GM18909 (cell line): ENCODE results near the gene SPNS3.

ENCODE experiments used
- ATAC-seq: cut with Tn5 transposase; IDR thresholded peaks from one replicate; pipeline ENCODE4 v1.9.1; 2021; ENCODE audit warnings: mild to moderate bottlenecking; ENCODE audit not compliant: unreplicated experiment, poor library complexity

The SPNS3 gene

DNA sequence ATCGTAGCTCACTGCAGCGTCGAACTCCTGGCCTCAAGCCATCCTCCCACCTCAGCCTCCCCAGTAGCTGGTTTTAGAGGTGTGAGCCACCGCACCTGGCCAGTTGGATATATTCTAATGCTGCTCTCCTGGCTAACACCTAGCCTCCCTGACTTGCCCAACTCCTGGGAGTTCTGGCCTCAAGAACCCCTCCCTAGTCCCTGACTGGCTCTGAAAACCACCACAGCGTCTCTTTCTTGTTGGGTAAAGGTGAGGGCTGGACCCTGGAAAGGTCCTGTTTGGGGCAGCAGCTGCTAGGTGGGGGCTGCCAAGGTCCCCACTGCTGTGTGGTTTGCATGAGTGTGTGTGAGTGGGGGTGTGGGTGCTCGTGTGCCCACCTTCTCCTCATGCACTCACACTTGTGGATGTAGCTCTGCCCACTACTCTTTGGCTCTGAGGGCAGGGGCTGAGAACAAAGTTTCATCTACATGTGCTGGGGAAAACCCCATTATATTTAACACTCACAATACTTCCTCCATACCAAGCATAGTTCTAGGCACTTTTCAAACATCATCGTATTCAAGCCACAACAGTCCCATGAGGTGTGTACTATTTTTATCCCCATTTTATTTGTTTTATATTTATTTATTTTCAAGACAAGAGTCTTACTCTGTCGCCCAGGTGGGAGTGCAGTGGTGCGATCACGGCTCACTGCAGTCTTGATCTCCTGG, 7.1 kb upstream of the SPNS3 start:
- no peak for ATAC-seq

DNA sequence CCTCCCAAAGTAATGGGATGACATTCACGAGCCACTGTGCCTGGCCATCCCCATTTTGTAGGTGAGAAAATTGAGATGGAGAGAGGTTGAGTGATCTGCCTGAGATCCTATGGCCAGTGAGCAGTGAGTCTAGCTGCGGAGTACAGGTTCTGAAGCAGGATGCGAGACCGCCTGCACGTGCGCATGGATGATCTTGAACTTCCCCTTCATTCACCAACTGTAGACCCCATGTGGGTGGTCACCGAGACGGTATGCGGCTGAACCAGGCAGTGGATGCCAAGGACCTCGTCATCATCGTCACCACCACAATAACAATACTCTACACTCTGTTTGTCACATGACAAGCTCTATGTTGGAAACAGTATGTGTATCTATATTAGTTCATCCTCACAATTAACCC, 6.2 kb upstream of the SPNS3 start:
- no peak for ATAC-seq

DNA sequence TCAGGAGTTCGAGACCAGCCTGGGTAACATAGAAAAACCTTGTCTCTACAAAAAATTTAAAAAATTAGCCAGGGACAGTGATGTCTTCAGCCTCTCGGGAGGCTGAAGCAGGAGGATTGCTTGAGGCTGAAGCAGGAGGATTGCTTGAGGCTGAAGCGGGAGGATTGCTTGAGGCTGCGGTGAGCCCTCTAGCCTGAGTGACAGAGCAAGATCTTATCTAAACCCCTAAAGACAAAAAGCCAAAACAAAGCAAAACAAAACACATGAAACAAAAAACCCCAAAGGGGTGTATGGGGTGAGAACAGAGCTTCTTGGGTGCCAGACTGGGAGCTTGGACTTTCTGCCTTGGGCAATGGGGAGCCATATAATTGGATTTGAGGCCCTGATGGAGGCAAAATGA, 2.6 kb downstream of the SPNS3 start:
- no peak for ATAC-seq

DNA sequence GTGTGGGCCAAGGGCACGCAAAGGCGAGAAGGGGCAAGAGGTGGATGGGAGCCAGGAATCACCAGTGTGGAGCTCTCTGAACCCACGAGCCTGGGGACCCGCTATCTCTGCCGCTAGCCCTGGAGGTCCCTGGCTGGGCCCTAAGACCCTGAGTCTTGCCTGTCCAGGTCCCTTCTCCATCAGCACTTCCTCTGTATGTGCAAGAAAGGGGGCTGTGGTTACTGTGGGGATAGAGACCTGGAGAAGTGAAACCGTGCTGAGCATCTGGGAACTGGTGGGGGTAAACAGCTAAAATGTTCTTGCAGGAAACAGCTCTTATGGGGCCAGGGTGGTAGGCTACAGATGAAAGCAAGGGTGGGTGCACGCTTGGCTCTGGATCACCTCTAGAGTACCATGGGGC, 3.1 kb downstream of the SPNS3 start:
- ATAC-seq: no peak

DNA sequence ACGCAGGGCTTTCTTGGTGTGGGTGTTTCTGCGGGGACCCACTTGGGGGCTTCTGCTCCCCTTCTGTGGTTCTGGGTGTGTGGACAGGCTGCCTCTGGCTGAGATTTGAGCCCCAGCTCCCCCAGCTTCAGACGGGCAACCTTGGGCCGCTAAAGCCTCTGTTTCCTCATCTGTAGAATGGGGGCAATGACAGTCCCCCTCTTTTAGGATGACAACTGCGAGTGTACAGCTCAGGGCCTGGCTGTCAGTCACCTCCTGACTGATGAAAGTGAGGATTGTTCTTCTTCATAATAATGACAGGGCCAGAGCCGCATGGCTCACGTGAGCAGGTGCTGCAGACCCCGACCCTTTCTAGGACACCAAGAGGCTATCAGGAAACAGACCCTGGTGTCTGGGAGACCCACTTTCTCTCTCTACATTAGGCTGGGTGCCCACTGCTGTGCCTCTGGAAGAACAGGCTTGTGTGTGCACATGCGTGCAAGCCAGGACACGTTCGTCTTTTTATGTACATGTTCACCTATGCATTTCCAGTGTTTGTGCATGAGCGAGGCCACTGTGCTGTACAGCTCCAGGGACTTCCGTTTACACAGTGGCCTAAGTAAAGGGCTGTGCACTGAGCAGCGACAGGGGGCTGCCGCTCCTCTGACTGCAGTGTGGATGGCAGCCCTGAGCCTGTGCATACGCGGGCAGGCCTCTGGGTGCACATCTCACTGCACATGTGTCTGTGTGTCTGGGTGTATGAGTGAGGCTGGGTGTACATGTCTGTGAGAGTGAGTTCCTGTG, 4.6 kb downstream of the SPNS3 start:
- ATAC-seq: no peak

DNA sequence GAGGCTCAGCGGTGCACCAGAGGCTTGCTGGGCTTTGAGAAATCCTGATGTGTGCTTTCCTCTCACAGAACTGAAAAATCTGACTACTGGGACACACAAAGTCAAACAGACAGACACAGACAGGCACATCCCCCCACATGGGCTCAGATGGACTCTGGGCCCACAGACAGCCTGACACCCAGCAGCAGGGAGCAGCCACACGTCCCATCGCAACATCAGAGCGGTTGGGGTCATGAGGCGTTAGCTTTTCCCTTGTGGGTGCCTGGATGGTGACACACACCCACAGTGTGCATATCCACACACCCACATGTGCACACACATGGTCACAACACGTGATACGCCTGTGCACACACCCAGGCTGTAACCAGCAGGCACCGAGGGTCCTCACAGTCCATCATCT, 6.3 kb downstream of the SPNS3 start:
- no peak for ATAC-seq

DNA sequence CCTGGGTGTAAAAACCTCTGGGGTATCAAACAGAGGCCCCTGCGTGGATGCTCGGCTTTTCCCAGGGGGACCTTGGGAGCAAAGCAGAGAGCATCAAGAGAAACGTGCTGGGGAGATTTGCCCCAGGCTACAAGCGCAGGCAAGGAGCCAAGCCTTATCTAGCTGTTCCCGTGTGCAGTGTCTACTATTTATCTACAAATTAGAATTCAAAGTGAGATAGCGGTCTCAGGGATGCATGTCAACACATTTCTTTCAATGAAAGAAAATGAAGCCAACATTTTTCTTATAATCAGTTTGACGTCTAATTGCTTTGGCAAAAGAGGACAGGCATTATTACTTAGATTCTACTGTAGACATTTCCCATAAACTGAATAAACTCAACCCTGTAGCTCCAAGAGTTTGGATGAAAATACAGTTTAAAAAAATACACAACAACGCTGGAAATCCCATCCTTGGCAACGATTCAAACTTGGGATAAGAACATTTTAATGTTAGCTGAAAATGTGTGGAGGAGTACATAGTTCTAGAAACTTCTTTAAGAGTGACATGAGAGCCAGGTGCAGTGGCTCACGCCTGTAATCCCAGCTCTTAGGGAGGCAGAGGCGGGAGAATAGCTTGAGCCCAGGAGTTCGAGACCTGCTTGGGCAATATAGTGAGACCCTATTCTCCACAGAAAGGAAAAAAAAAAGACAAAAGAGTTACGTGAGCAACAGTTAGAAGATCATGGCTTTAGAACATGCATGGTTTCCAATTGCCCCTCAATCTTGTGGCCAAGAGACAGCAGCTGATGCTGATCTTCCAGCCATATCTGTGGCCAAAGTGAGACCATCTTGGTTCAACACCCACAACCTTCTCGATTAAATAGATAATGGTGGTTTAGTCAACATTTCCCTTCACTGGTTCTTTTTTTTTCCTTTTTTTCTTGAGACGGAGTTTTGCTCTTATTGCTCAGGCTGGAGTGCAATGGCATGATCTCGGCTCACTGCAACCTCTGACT, 7.2 kb downstream of the SPNS3 start:
- no peak for ATAC-seq

DNA sequence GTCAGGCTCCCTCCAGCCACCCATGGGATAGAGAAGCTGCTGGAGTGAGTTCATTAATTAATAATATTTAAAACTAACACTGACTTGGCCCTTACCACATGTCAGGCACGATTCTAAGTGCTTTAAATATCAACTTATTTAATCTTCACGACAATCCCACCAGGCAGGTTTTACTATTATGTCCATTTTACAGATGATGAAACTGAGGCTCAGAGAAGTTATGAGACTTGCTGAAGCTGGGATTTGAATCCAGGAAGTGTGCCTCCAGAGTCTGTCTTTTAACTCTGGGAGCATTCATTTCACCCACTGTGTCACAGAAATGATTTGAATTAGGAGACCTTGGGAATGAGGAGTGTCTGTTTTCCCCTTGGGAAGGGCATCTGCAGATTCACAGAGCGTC, 8.8 kb downstream of the SPNS3 start:
- ATAC-seq: no peak

DNA sequence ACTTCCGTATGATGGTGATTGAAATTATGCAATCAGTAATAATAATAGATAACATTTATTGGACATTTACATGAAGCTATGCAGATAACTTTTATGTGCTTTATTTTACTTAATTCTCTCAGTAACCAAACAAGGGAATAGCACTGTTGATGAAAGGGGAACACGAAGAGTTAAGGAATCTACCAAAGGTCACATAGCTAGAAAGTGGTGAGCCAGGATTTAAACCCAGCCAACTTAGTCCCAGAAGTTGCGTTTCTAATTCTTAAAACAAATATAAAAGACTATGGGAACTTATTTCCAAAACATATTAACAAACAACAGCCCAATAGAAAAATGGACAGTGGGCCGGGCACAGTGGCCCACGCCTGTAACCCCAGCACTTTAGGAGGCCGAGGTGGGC, 9.7 kb downstream of the SPNS3 start:
- no peak for ATAC-seq

DNA sequence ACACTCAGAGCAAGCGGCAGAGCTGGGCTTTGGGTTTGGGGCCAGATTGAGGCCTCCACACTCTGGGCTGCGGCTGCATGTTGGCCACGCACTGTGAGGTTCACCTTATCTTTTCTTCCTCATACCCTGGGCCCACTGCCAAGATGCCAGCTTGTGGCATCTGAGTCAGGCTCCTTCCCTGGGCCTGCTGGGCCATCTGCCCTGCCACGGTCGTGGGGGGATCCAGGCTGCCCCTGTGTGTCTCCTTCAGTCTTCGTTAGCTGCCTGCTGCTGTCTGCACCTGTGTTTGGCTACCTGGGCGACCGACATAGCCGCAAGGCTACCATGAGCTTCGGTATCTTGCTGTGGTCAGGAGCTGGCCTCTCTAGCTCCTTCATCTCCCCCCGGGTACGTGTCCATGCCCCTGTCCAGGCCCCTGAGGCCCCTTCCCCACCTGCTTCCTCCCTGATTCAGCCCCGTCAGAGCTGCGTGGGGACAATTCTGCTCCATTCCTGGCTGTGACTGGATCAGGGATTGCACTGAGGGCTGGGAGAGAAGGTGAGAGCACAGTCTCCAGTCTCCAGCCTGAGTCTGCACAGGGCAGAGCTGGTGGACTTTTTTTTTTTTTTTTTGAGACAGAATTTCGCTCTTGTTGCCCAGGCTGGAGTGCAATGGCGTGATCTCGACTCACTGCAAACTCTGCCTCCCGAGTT, 11.2 kb downstream of the SPNS3 start:
- ATAC-seq: no peak

DNA sequence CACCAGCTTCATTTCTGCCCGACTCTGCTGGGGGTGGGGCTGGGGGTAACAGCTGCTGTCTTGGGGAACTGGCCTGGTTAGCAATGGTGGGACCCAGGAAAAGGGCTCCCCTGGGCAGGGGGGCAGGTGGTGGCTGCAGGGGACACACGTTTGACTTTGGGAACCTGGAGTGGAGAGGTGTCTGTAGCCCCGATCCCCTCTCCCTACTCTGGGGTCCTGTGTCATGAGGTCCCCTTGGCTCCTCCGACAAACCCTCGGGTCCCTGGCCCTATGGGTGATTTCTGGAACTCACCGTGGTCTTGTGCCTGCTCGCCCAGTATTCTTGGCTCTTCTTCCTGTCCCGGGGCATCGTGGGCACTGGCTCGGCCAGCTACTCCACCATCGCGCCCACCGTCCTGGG, 12.0 kb downstream of the SPNS3 start:
- ATAC-seq: no peak

DNA sequence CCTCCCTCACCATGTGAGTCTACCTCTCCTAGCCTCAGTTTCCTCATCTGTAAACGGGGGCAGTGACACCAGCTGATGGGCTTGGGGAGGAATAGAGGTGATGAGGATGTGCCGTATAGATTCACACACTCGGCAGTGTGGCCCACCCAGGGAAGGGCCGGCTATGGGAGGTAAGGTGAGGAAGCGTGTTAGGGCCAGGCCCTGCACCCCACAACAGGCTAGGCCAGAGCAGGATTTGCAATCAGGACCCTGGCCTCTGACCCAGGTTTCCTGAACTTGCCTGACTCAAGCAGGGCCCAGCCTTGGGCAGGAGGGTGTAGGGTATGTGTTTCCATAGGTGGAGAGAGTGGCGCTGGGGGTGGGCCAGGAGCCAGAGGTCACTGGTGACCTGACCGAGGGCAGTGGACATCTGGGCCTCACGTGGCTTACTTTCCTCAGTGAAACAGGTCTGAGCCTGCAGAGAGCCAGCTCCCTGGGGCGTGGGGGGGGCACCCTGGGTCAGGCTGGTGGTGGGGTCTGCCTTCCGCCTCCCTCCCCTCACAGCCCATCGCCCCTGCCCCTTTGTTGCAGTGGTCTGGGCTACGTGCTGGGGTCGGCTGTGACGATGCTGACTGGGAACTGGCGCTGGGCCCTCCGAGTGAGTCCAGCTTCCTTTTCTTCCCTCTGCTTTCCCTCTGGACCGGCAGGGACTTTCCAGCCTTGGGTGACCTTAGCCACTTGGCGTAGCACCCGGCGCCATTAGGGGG, 12.8 kb downstream of the SPNS3 start:
- no peak for ATAC-seq

DNA sequence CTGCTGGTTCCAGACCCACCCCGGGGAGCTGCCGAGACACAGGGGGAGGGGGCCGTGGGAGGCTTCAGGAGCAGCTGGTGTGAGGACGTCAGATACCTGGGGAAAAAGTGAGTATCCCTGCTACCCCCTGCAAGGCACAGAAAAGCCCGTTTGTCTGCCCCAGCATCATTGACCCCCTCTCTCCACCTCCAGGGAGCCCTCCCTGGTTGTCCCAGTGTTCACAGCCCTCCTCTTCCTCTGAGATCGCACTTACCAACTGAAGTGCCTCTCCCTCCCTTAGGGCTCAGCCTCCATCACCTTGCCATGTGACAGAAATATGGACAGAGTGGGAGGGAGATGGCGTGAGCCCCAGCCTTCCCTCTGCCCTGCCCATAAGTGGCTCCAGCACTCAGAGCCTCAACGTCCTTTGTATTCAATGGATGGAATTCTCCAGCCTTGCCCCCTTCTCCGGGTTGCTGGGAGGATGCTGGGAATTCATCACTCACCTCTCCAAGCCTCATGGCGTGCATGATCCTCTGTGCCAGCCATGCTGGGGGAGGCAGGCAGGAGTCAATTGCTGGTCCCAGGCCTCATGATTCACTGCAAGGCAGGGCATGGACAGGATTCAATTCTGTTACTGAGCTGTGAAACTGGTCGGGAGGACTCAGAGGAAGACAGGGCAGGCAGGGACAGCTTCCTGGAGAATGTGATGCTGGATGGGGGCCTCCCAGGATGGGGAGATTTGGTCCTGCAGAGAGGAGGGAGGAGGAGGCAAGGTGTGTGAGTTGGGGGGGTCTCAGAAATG, 14.6 kb downstream of the SPNS3 start:
- no peak for ATAC-seq

DNA sequence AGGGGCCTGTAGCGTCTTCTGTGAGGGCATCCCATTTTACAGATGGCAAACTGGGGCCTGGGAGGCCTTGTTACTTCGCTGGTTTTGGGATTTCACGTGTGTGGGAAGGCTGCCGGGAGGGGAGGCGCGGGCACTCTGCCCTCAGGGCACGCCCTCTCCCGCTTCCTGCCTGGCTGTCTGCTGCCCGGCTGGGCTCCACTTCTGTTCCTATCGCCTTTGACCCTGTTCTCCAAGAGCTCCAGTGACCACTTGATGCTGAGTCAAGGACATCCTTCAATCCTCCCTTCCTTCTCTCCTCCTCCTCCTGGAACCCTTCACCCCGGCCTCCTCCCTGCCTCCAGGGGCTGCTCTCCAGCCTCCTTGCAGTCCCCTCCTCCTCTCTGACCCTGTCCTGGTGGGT, 16.0 kb downstream of the SPNS3 start:
- no peak for ATAC-seq

DNA sequence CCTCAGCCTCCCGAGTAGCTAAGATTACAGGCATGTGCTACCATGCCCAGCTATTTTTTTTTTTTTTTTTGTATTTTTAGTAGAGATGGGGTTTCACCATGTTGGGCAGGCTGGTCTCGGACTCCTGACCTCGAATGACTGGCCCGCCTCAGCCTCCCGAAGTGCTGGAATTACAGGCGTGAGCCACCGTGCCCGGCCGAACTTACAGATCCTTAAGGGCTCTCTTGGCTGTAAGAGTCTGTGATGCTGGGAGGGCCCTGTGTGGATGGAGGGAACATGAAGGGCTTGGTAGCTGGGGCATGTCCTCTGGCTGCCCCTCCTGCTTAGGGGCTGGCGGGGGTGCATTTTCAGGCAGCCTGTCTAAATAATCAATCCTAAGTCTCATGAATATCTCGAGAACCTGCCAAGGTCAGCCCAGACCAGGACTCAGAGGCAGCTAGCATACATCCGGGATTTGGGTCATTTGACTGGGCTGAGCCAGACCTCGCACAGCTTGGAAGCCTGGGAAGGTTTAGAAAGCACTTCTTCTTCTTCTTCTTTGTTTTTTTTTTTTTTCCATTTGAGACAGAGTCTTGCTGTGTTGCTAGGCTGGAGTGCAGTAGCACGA, 17.1 kb downstream of the SPNS3 start:
- ATAC-seq: no peak

DNA sequence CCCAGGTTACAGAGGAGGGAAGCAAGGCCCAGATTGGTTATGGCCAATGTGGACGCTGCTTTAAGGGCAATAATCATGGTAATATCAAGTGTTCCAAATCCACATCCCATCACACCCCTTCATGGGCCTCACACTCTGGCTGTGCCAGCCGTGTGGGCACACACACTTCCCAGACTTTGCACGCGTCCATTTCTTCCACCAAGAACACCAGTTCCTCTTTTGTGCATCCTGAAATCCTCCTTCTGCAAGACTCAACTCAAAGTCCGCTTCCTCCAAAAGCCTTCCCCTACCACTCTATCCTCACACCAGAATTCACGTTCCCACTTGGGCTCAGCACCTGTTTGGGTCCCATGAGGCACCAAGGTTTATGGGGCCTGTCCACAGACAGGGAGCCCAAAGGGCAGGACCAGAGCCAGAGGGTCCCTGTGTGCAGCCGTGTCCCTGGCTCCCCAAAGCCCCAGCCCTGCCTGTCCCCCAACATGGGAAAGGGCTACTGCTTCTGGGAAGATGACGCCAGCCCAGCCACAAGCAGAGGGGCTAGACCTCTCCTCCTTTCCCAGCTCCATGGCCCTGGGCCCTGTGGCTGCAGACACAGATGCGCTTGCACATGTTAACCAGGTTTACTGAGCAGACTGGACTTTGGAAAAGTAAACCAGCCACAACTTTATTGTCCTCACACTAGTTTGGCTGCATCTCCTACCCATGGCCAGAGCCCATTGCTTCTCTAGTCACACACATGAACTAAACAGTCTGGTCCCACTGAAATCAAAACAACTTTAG, 20.3 kb downstream of the SPNS3 start:
- no peak for ATAC-seq

DNA sequence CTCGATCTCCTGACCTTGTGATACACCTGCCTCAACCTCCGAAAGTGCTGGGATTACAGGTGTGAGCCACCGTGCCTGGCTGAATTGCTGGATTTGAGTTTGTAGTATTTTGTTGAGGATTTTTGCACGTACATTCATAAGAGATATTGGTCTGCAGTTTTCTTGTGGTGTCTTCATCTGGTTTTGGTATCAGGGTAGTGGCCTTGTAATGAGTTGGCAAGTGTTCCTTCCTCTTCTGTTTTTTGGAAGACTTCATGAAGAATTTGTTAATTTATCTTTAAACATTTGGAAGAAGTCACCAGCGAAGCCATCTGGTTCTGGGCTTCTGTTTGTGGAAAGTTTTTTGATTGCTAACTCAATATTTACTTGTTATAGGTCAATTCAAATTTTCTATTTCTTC, 26.9 kb downstream of the SPNS3 start:
- ATAC-seq: no peak
